ENCODE data around the gene S100P. TPM values are rescaled to one million over a fixed set of nuclear protein-coding genes. Genes with fewer than 3 reads are reported as not detected.
"Not testable (repeated sequence)": the region's sequence is repeated elsewhere in the genome, so short reads cannot be mapped to it uniquely, and the experiment has no call there.

S100P gene
- total RNA-seq, 2 experiments from 2014 or later: 5.3 to 7.2 TPM

GRCh38 chr4:6720202-6720699 lies 26.6 kb downstream of the S100P start:
- H3K4me3 Mint-ChIP-seq: no peak overlapping the region
- POLR2A ChIA-PET: interaction anchor here (0.6 kb wide), 1 partner anchor 154 kb away, joined by 3 read pairs; no protein-coding TSS in a partner anchor
- CTCF ChIA-PET: interaction anchor here (0.5 to 4.8 kb wide), 23 partner anchors 11 to 477 kb away, joined by 3 to 41 read pairs (median 3); partner anchors contain the start of gene GRPEL1
- peak; percentile 83 for DNase-seq
- H3K36me3 Mint-ChIP-seq (ENCODE audit: low read depth): peaks cover 9% of the 10 kb centered on the region
- H3K27ac Mint-ChIP-seq: no peak overlapping the region
- no peaks in the 10 kb centered on the region for H3K27me3 Mint-ChIP-seq
- H3K9me3 Mint-ChIP-seq: no peaks in the 10 kb centered on the region
- H3K4me1 Mint-ChIP-seq: peaks cover 29% of the 10 kb centered on the region

- no peaks in the 10 kb centered on the region for H3K9me3 Mint-ChIP-seq
- no peak for DNase-seq
- peaks cover 9% of the 10 kb centered on the region for H3K36me3 Mint-ChIP-seq (ENCODE audit: low read depth)
- ChIA-PET POLR2A (no interaction called here), CTCF (interaction anchor here (1.0 to 4.8 kb wide), 4 partner anchors 16 to 350 kb away, joined by 3 to 41 read pairs (median 8); partner anchors contain the start of gene GRPEL1)
- no peak overlapping the region for H3K4me3 Mint-ChIP-seq
- H3K27me3 Mint-ChIP-seq: no peaks in the 10 kb centered on the region
- H3K4me1 Mint-ChIP-seq: peaks cover 21% of the 10 kb centered on the region
- no peak overlapping the region for H3K27ac Mint-ChIP-seq
Observed at GRCh38 chr4:6721121-6721520, 27.4 kb downstream of the S100P start.

- Mint-ChIP-seq H3K4me1 (peaks cover 20% of the 10 kb centered on the region), H3K27me3 (no peaks in the 10 kb centered on the region), H3K4me3 (no peak overlapping the region), H3K27ac (no peak overlapping the region), H3K9me3 (no peaks in the 10 kb centered on the region), H3K36me3 (ENCODE audit: low read depth) (peaks cover 9% of the 10 kb centered on the region)
- DNase-seq: no peak
- POLR2A ChIA-PET: no interaction called here
- CTCF ChIA-PET: interaction anchor here (0.6 to 1.7 kb wide), 2 partner anchors 151 kb away, joined by 3 to 7 read pairs; no protein-coding TSS in a partner anchor
Observed at GRCh38 chr4:6722891-6723290, 29.2 kb downstream of the S100P start.

DNA sequence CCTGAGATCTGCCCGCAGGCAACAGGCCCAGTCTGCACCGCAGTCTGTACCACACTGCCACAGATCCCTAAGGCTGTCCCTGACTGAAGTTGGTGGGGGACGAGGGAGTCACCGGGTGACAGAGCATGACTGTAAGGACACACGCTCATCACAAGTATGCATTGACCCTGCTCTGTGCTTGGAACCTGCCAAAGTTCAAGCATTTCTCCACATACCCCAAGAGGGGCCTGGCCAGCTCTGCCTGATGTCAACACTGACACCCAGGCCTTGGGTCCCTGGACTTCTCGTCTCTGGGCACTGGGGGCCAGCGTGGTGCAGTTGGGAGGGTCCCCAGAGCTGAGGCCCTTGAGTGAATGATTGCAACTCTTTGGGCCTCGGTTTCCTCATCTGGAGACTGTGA lies 30.2 kb downstream of the S100P start:
- no peak for DNase-seq
- peaks cover 21% of the 10 kb centered on the region for H3K4me1 Mint-ChIP-seq
- no peaks in the 10 kb centered on the region for H3K9me3 Mint-ChIP-seq
- no peaks in the 10 kb centered on the region for H3K27me3 Mint-ChIP-seq
- no peak overlapping the region for H3K4me3 Mint-ChIP-seq
- peaks cover 2% of the 10 kb centered on the region for H3K36me3 Mint-ChIP-seq (ENCODE audit: low read depth)
- CTCF ChIA-PET: interaction anchor here (1.7 kb wide), 1 partner anchor 150 kb away, joined by 7 read pairs; no protein-coding TSS in a partner anchor
- no peak overlapping the region for H3K27ac Mint-ChIP-seq
- POLR2A ChIA-PET: no interaction called here

GRCh38 chr4:6724421-6725111 lies 30.9 kb downstream of the S100P start:
- H3K36me3 Mint-ChIP-seq (ENCODE audit: low read depth): no peaks in the 10 kb centered on the region
- H3K9me3 Mint-ChIP-seq: no peaks in the 10 kb centered on the region
- H3K4me1 Mint-ChIP-seq: peaks cover 15% of the 10 kb centered on the region
- ChIA-PET CTCF (interaction anchor here (1.7 kb wide), 1 partner anchor 149 kb away, joined by 7 read pairs; no protein-coding TSS in a partner anchor), POLR2A (no interaction called here)
- no peak overlapping the region for H3K4me3 Mint-ChIP-seq
- H3K27me3 Mint-ChIP-seq: no peaks in the 10 kb centered on the region
- no peak for DNase-seq
- H3K27ac Mint-ChIP-seq: no peak overlapping the region

DNA sequence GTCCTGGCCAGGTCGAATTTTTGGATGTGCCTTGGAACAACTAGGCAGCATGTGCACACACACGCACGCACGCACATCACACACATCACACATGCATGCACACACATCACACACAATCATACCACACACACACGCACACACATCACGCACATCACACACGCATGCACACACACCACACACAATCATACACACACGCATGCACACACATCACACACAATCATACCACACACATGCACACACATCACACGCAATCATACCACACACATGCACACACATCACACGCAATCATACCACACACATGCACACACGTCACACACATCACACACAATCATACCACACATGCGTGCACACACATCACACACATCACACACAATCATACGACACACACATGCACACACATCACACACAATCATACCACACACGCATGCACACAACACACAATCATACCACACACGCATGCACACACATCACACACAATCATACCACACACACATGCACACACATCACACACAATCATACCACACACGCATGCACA lies 31.8 kb downstream of the S100P start:
- DNase-seq, CTCF ChIA-PET, POLR2A ChIA-PET: not testable (repeated sequence)

GRCh38 chr4:6727081-6727942 lies 33.6 kb downstream of the S100P start:
- Mint-ChIP-seq H3K27me3 (no peaks in the 10 kb centered on the region), H3K4me3 (no peak overlapping the region), H3K27ac (peak overlapping the region; percentile 73), H3K4me1 (peaks cover 9% of the 10 kb centered on the region), H3K9me3 (no peaks in the 10 kb centered on the region), H3K36me3 (ENCODE audit: low read depth) (no peaks in the 10 kb centered on the region)
- ChIA-PET POLR2A (interaction anchor here (0.7 kb wide), 1 partner anchor 40 kb away, joined by 3 read pairs; no protein-coding TSS in a partner anchor), CTCF (interaction anchor here (1.0 to 1.7 kb wide), 2 partner anchors 7 to 52 kb away, joined by 3 to 4 read pairs; no protein-coding TSS in a partner anchor)
- DNase-seq: no peak

More for the DNA sequence above, 31.8 kb downstream of the S100P start:
- not testable (repeated sequence) for H3K27me3 Mint-ChIP-seq; H3K36me3 Mint-ChIP-seq (ENCODE audit: low read depth); H3K4me3 Mint-ChIP-seq; H3K9me3 Mint-ChIP-seq; H3K27ac Mint-ChIP-seq
- H3K4me1 Mint-ChIP-seq: peaks cover 11% of the 10 kb centered on the region

- no peak for DNase-seq
- Mint-ChIP-seq H3K9me3 (no peaks in the 10 kb centered on the region), H3K36me3 (ENCODE audit: low read depth) (no peaks in the 10 kb centered on the region), H3K27ac (peak overlapping the region; percentile 73), H3K4me1 (peaks cover 9% of the 10 kb centered on the region), H3K27me3 (no peaks in the 10 kb centered on the region), H3K4me3 (no peak overlapping the region)
- ChIA-PET POLR2A (no interaction called here), CTCF (interaction anchor here (1.7 kb wide), 1 partner anchor 53 kb away, joined by 3 read pairs; no protein-coding TSS in a partner anchor)
Observed at GRCh38 chr4:6727943-6728250, 34.2 kb downstream of the S100P start.

DNA sequence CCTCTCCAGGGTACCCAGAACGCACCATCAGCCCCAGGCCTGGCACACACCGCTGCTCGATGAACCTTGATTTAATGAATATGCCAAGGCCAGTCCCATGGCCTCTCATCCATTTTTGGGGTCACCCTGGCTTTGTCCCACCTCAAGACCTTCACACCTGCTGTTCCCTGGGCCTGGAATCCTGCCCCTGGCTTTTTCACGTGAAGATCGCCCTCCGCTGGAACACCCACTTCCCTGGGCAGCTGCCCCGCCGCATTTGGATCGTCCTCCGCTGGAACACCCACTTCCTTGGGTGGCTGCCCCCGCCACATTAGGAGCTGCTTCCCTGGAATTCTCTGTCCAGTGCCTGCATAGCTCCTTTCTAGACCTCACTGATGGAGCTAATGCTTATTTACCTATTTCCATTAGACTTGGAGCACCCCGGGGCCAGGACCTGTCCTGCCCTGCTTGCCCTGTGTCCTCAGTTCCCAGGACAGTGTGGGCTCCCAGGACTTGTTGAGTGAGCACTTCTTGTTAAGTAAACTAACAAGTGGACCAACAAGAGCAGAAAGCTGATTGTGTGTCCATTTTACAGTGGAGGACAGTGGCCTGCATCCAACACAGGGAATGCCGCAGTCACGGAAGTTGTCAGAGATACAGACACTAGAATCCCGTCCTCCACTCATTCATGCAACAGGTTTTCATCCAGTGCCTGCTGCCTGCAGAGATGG lies 34.8 kb downstream of the S100P start:
- Mint-ChIP-seq H3K4me3 (no peak overlapping the region), H3K36me3 (ENCODE audit: low read depth) (no peaks in the 10 kb centered on the region), H3K9me3 (no peaks in the 10 kb centered on the region), H3K27ac (no peak overlapping the region), H3K4me1 (peaks cover 9% of the 10 kb centered on the region), H3K27me3 (no peaks in the 10 kb centered on the region)
- DNase-seq: no peak
- ChIA-PET CTCF (no interaction called here), POLR2A (no interaction called here)

DNA sequence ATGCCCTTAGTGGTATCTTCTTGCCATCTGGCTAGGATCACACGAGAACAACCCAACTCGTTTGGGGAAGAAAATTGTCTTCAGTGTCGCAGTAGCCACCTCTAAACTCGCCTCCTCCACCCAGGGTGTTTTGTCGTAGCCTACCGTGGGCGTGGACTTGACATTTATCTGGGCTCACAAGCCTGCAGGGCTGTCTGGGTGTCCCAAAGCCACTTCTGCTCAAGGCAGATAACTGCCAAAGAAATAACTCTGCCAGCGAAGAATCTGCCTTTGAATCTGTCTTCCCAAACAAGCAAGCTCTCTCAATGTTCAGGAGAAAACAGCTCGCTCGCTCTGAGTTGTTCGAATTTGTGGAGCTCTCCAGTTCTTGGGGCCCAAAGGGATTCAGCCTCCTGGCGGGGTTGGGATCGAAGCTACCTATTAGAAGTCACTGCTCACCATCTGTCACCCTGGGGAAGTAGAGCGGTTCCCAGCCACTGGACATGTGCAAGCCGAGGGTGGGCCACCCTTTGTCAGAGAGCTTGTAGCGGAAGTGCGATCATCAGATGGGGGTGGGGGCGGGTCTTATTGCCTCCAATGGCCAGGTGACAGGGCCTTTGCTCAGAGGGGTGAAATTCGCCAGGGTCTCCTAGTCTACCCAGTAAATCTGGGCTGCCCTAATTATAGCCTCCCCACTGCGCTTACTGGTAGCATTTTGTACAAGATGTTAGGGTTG lies 37.1 kb downstream of the S100P start:
- Mint-ChIP-seq H3K27ac (no peak overlapping the region), H3K9me3 (no peaks in the 10 kb centered on the region), H3K36me3 (ENCODE audit: low read depth) (no peaks in the 10 kb centered on the region), H3K4me3 (no peak overlapping the region), H3K27me3 (no peaks in the 10 kb centered on the region), H3K4me1 (peaks cover 9% of the 10 kb centered on the region)
- POLR2A ChIA-PET: no interaction called here
- CTCF ChIA-PET: interaction anchor here (0.8 to 1.1 kb wide), 3 partner anchors 11 to 143 kb away, joined by 3 to 4 read pairs (median 3); no protein-coding TSS in a partner anchor
- DNase-seq: no peak

DNA sequence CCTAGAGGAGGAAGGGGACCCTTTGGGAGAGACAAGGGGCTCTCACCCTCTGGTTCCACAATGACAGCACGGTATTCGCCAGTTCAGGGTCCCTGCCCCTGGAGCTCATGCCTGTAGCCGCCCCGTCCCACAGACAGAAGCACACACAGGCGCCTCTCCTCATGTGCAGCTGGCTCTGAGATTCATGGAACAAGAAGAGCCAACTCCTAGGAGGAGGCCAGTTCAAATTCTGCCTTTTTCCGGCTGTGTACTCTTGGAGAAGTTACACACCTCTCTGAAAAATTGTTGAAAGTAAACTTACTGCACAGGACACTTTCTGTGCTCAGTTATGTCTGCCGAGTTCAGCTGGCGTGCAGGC lies 37.6 kb downstream of the S100P start:
- Mint-ChIP-seq H3K9me3 (no peaks in the 10 kb centered on the region), H3K4me1 (peaks cover 9% of the 10 kb centered on the region), H3K27me3 (peaks cover under 1% of the 10 kb centered on the region), H3K36me3 (ENCODE audit: low read depth) (no peaks in the 10 kb centered on the region), H3K4me3 (no peak overlapping the region), H3K27ac (no peak overlapping the region)
- ChIA-PET POLR2A (no interaction called here), CTCF (interaction anchor here (0.9 to 1.1 kb wide), 2 partner anchors 11 to 31 kb away, joined by 3 to 4 read pairs; no protein-coding TSS in a partner anchor)
- no peak for DNase-seq

DNA sequence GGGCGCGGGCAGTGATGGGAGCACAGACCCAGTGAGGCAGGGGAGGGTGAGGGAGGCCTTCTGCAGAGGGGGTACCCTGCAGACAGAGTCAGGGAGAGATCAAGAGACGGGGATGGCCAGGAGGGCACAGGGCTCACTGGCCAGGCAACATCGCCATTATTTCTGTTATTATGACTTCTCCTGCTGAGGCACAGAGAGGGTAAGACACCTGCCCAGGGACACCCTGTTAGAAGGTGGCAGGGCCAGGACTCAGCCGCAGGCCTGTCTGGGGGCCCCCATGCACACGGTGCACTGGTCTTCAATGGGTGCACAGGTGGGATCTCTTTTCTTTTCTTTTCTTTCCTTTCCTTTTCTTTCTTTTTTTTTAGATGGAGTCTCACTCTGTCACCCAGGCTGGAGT lies 38.1 kb downstream of the S100P start:
- no peak for DNase-seq
- Mint-ChIP-seq H3K27me3 (peaks cover 2% of the 10 kb centered on the region), H3K9me3 (no peaks in the 10 kb centered on the region), H3K4me3 (no peak overlapping the region), H3K36me3 (ENCODE audit: low read depth) (no peaks in the 10 kb centered on the region), H3K27ac (no peak overlapping the region), H3K4me1 (peaks cover 9% of the 10 kb centered on the region)
- CTCF ChIA-PET: no interaction called here
- POLR2A ChIA-PET: no interaction called here
